T-helper 2 cell treated with Interferon-gamma antibody and Interleukin-4, amounts not matched to agents 5 μg/mL and 100 μg/mL, for 36 hours (primary cell): ENCODE data around the gene CCDC68.

Source experiments
- DNase-seq: peaks from one replicate; pipeline ENCODE4 v3.0.0; 2021; ENCODE audit warnings: low spot score
- H3K27ac Mint-ChIP-seq: one replicate; pipeline ENCODE4 v1.8.0; 2021; ENCODE audit warnings: mild to moderate bottlenecking, mixed read lengths
- H3K27me3 Mint-ChIP-seq: one replicate; pipeline ENCODE4 v1.8.0; 2021; ENCODE audit warnings: low read depth, mixed read lengths
- H3K36me3 Mint-ChIP-seq: one replicate; pipeline ENCODE4 v1.8.0; 2021; ENCODE audit warnings: low read depth, mixed read lengths
- H3K4me1 Mint-ChIP-seq: one replicate; pipeline ENCODE4 v1.8.0; 2021; ENCODE audit warnings: low read depth, mixed read lengths
- H3K4me3 Mint-ChIP-seq: one replicate; pipeline ENCODE4 v1.8.0; 2022; ENCODE audit warnings: mild to moderate bottlenecking, moderate library complexity, mixed read lengths
- H3K9me3 Mint-ChIP-seq: one replicate; pipeline ENCODE4 v1.8.0; 2021; ENCODE audit warnings: mixed read lengths

CCDC68 gene

GRCh38 chr18:54923339-54923956 is 35.8 kb downstream of the CCDC68 start:
- H3K4me3 Mint-ChIP-seq, result no peak overlapping the region
- no peak overlapping the region for H3K27ac Mint-ChIP-seq
- H3K4me1 Mint-ChIP-seq, result no peaks in the 10 kb centered on the region
- no peaks in the 10 kb centered on the region for H3K27me3 Mint-ChIP-seq
- no peaks in the 10 kb centered on the region for H3K9me3 Mint-ChIP-seq
- no peak for DNase-seq
- H3K36me3 Mint-ChIP-seq, result no peaks in the 10 kb centered on the region

DNA sequence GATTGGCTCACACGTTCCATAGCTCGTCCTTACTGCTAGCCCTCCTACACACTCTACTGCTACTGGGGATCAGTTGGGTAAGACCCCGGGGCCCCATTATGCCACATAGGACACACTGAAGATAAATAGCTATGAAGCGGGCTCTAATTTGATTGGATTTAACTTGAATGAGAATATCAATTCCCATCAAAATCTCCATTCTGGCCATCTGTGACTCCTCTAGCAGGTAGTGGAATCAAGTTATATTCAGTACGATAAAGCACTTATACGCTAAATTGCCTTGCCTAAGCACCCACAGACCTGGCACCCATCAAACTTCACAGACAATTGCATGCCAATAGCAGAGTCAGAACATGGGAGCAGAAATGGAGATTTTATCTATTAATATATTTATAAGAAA is 39.8 kb downstream of the CCDC68 start:
- no peaks in the 10 kb centered on the region for H3K27me3 Mint-ChIP-seq
- no peak for DNase-seq
- no peak overlapping the region for H3K27ac Mint-ChIP-seq
- no peaks in the 10 kb centered on the region for H3K4me1 Mint-ChIP-seq
- no peaks in the 10 kb centered on the region for H3K9me3 Mint-ChIP-seq
- no peak overlapping the region for H3K4me3 Mint-ChIP-seq
- no peaks in the 10 kb centered on the region for H3K36me3 Mint-ChIP-seq

DNA sequence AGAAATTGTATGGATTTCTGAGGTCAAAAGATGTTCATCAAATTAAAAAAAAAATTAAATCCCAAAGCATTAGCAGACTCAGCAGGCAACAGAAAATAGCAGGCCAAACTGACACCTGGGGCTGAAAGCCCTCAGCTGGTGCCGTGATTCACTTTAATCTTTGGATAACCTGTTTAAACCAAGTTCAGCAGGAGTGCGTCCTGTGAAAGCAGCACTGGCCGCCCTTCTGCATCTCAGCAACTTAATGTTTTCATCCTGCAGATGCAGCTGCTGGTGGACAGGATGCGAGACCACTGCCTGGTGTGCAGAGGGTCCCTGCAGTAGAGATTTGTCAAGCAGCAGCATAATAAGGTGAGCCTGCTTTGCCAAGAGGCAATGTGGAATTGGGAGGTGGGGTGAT is 41.2 kb downstream of the CCDC68 start:
- Mint-ChIP-seq H3K4me3 (no peak overlapping the region), H3K9me3 (no peaks in the 10 kb centered on the region), H3K27ac (no peak overlapping the region), H3K27me3 (no peaks in the 10 kb centered on the region), H3K36me3 (no peaks in the 10 kb centered on the region), H3K4me1 (no peaks in the 10 kb centered on the region)
- no peak for DNase-seq

DNA sequence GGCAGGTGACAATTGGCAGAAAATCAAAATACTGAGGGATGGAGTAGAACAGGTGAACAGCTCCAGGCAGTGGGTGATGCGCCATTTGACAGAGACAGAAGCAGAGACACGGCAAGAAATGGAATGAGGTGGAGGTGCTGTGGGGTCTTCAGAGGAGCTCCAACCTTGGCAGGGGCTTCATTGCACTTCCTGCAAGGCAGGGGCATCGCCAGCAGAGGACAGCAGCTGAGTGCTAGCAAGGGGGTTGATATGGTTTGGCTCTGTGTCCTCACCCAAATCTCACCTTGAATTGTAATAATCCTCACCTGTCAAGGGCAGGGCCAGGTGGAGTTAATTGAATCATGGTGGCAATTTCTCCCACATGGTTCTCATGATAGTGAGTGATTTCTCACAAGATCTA is 42.8 kb downstream of the CCDC68 start:
- Mint-ChIP-seq H3K27me3 (peaks cover 3% of the 10 kb centered on the region), H3K9me3 (no peaks in the 10 kb centered on the region), H3K4me1 (no peaks in the 10 kb centered on the region)

GRCh38 chr18:54914816-54915215 is 44.4 kb downstream of the CCDC68 start:
- no peak for DNase-seq
- H3K36me3 Mint-ChIP-seq, result no peaks in the 10 kb centered on the region
- peaks cover 3% of the 10 kb centered on the region for H3K27me3 Mint-ChIP-seq
- H3K27ac Mint-ChIP-seq, result no peak overlapping the region
- H3K9me3 Mint-ChIP-seq, result no peaks in the 10 kb centered on the region
- H3K4me1 Mint-ChIP-seq, result no peaks in the 10 kb centered on the region
- H3K4me3 Mint-ChIP-seq, result no peak overlapping the region

More for the DNA sequence above, 42.8 kb downstream of the CCDC68 start:
- no peaks in the 10 kb centered on the region for H3K36me3 Mint-ChIP-seq
- H3K4me3 Mint-ChIP-seq, result no peak overlapping the region
- no peak overlapping the region for H3K27ac Mint-ChIP-seq
- DNase-seq, result no peak

DNA sequence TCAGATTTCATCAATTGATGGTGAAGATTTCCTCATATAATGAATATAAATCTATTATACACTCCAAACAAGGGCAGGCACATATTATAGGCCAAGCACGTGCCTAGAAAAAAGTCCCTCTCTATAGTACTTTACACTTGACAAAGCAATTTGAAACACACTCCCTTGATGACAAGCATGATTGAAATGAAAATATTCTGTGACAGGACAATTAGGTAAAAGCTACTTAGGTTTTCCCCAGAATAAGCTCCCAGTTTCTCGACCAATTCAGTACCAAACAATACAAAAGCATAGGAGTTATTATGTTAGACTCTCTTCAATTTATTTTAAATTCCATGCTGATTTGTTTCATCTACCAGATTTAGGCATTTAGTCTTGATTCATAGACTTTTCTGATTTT is 47.7 kb downstream of the CCDC68 start:
- Mint-ChIP-seq H3K36me3 (no peaks in the 10 kb centered on the region), H3K27ac (no peak overlapping the region), H3K4me3 (no peak overlapping the region), H3K4me1 (no peaks in the 10 kb centered on the region), H3K9me3 (no peaks in the 10 kb centered on the region), H3K27me3 (peaks cover 9% of the 10 kb centered on the region)
- no peak for DNase-seq

DNA sequence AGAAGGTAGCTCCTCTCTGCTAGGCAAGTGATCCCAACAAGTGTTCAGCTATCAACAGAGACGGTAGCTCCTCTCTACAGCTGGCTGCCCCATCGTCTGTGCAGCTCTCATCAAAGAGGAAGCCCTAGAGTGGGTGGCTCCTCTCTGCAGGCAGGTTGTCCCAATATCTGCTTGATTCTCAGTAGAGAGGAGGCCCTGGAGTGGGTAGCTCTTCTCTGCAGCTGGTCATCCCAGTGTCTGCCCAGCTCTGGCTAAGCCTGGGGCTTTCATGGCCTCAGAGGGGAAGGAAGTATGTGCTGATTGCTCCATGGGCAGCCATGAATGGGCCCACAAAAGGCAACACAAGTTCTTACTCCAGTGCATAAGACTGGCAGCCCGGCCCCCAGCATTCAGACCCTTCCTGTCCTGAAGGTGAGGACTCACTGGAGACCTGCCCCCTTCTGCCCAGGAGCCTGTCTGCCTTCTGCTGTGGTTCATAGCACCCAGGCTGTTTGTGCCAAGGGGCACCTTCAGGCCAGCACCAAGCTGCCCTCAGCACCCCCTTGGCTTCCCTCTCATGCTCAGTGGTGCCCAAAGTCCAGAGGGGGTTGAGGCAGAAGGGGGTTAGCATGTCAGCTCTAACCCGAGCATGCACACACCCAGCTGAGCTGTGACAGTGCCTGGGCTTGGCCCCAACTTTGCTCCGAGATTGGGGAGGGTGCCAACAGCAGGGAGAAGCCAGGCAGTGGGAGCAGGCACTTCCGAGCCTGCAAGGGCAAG is 48.9 kb downstream of the CCDC68 start:
- Mint-ChIP-seq H3K36me3 (no peaks in the 10 kb centered on the region), H3K27ac (no peak overlapping the region), H3K9me3 (no peaks in the 10 kb centered on the region), H3K4me1 (no peaks in the 10 kb centered on the region), H3K4me3 (no peak overlapping the region), H3K27me3 (peaks cover 14% of the 10 kb centered on the region)
- DNase-seq, result no peak

GRCh38 chr18:54909538-54909937 is 49.7 kb downstream of the CCDC68 start:
- no peaks in the 10 kb centered on the region for H3K4me1 Mint-ChIP-seq
- no peak overlapping the region for H3K4me3 Mint-ChIP-seq
- H3K9me3 Mint-ChIP-seq, result no peaks in the 10 kb centered on the region
- DNase-seq, result no peak
- no peak overlapping the region for H3K27ac Mint-ChIP-seq
- H3K36me3 Mint-ChIP-seq, result no peaks in the 10 kb centered on the region
- H3K27me3 Mint-ChIP-seq, result peaks cover 15% of the 10 kb centered on the region

DNA sequence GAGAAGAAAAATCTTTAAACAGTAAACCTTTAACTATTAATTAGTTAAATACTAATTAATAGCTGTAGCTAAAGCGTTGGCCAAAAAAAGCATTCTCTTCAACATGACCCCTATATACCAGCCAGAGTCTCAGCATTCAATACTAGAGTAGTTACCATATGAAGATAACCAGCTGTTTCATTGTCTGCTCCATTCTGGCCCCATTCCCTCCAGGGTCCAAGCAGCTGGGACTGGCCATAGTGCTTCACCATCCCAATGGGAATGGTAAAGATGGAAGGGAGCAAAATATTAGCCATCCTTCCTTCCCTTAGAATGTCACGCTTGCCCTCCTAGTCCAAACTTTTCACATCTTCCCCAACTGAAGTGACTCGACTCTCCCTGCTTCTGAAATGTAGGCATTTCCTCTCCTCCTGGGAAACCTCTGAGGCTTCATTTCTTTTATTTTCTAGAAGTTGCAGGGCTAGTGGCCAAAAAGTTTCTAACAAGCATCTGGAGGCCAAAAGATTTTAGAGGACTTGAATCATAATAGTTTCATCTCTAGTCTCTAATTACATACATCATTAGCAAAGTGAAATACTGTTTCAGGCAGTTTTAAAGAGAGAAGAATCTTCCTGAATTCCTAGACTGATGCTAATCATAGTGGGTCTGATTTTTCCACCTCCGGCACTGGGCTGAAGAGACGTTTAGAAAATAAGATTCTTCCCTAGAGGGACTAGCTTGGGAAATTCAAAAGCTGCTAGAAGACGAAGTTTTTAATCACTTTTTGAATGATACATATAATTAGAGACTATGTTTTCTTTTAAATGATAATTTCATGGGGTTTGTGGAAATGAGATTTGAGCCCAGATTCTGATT is 52.7 kb downstream of the CCDC68 start:
- H3K27me3 Mint-ChIP-seq, result peaks cover 12% of the 10 kb centered on the region
- no peak overlapping the region for H3K27ac Mint-ChIP-seq
- H3K9me3 Mint-ChIP-seq, result no peaks in the 10 kb centered on the region
- no peak overlapping the region for H3K4me3 Mint-ChIP-seq
- no peak for DNase-seq
- H3K36me3 Mint-ChIP-seq, result no peaks in the 10 kb centered on the region
- no peaks in the 10 kb centered on the region for H3K4me1 Mint-ChIP-seq

GRCh38 chr18:54905629-54906028 is 53.6 kb downstream of the CCDC68 start:
- H3K36me3 Mint-ChIP-seq, result no peaks in the 10 kb centered on the region
- DNase-seq, result no peak
- H3K4me1 Mint-ChIP-seq, result no peaks in the 10 kb centered on the region
- no peak overlapping the region for H3K4me3 Mint-ChIP-seq
- H3K27ac Mint-ChIP-seq, result no peak overlapping the region
- no peaks in the 10 kb centered on the region for H3K9me3 Mint-ChIP-seq
- peaks cover 13% of the 10 kb centered on the region for H3K27me3 Mint-ChIP-seq

DNA sequence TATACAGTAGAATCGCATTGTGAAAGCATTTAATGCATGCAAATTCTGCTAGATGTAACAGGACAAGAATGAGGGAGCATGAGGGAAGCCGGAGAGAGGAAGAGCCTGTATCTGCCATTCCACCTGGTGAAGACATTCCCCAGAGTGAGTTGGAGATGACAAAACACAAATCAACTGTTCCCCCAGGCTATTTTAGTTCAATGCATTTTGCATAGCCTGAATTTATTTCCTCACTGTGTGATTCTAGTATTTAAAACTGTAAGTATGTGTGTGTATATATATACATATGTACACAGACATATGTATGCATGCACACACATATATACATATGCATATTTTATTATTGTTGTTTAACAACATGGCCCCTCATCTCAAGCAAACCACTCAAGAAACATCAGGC is 54.7 kb downstream of the CCDC68 start:
- Mint-ChIP-seq H3K27ac (no peak overlapping the region), H3K36me3 (no peaks in the 10 kb centered on the region), H3K27me3 (peaks cover 14% of the 10 kb centered on the region), H3K4me1 (peaks cover under 1% of the 10 kb centered on the region), H3K9me3 (no peaks in the 10 kb centered on the region), H3K4me3 (no peak overlapping the region)
- DNase-seq, result no peak

DNA sequence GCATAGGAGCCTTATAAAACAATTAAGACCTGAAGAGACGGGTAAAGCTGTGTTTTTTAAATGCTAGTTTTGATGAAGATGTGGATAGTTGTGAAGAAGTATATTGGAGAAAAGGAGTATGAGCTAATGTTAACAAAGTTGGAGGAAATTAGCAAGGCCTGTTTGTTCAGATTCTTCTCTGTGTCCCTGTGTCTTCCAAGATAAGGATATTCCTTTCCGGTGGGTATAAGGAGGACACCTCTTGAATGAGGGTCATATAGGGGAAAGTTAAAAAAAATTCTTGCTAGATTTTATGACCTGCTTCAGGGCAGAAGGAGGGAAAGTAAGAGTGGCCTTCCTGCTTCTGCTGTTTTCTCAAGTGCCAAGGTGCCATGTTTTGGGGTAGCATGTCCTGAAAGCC is 59.0 kb downstream of the CCDC68 start:
- DNase-seq, result no peak
- H3K9me3 Mint-ChIP-seq, result no peaks in the 10 kb centered on the region
- no peak overlapping the region for H3K27ac Mint-ChIP-seq
- no peaks in the 10 kb centered on the region for H3K36me3 Mint-ChIP-seq
- H3K27me3 Mint-ChIP-seq, result peaks cover 4% of the 10 kb centered on the region
- peaks cover 3% of the 10 kb centered on the region for H3K4me1 Mint-ChIP-seq
- no peak overlapping the region for H3K4me3 Mint-ChIP-seq

- Mint-ChIP-seq H3K4me3 (no peak overlapping the region), H3K9me3 (no peaks in the 10 kb centered on the region), H3K27ac (no peak overlapping the region), H3K27me3 (peaks cover 4% of the 10 kb centered on the region), H3K4me1 (peaks cover 3% of the 10 kb centered on the region), H3K36me3 (no peaks in the 10 kb centered on the region)
- no peak for DNase-seq
These were observed 59.8 kb downstream of the CCDC68 start for GRCh38 chr18:54899500-54899899.

GRCh38 chr18:54888933-54889332 is 70.3 kb downstream of the CCDC68 start:
- H3K27me3 Mint-ChIP-seq, result peaks cover 3% of the 10 kb centered on the region
- H3K4me1 Mint-ChIP-seq, result no peaks in the 10 kb centered on the region
- no peak overlapping the region for H3K4me3 Mint-ChIP-seq
- peaks cover 4% of the 10 kb centered on the region for H3K36me3 Mint-ChIP-seq
- DNase-seq, result no peak
- H3K27ac Mint-ChIP-seq, result no peak overlapping the region
- H3K9me3 Mint-ChIP-seq, result no peaks in the 10 kb centered on the region
